HepG2 (cell line): ENCODE data around the gene RBCK1. TPM values are rescaled to one million over a fixed set of nuclear protein-coding genes. Genes with fewer than 3 reads are reported as not detected.
A peak's percentile ranks its signal among the peaks of the same experiment; 100 is the strongest.

Experiments
- ERF ChIP-seq: IDR thresholded peaks from 2 replicates; pipeline ENCODE4 v1.6.1; 2018; ENCODE audit warnings: missing biosample characterization, missing genetic modification reagents
- MXI1 ChIP-seq: IDR thresholded peaks from 3 replicates; pipeline ENCODE4 v1.6.1; 2012; ENCODE audit warnings: low read depth, low read length, inconsistent platforms, borderline replicate concordance
- RARG ChIP-seq: sonication (generic); formaldehyde crosslinking; IDR thresholded peaks from 2 replicates; pipeline ENCODE4 v1.4.0; 2020; ENCODE audit warnings: low read depth, mild to moderate bottlenecking, missing genetic modification reagents
- ZFP37 ChIP-seq: sonication (generic); formaldehyde crosslinking; IDR thresholded peaks from 2 replicates; pipeline ENCODE4 v1.4.0; 2020; ENCODE audit warnings: missing genetic modification reagents, borderline replicate concordance
- ZNF225 ChIP-seq: sonication (generic); formaldehyde crosslinking; IDR thresholded peaks from 2 replicates; pipeline ENCODE4 v1.4.0; 2020; ENCODE audit warnings: mild to moderate bottlenecking, missing genetic modification reagents
- ZNF230 ChIP-seq: sonication (generic); formaldehyde crosslinking; IDR thresholded peaks from 2 replicates; pipeline ENCODE4 v1.4.0; 2020; ENCODE audit warnings: mild to moderate bottlenecking, missing genetic modification reagents
- ZNF34 ChIP-seq: sonication (generic); formaldehyde crosslinking; IDR thresholded peaks from 2 replicates; pipeline ENCODE4 v1.4.0; 2020; ENCODE audit warnings: mild to moderate bottlenecking, missing genetic modification reagents, borderline replicate concordance
- ZNF350 ChIP-seq: sonication (generic); formaldehyde crosslinking; IDR thresholded peaks from 2 replicates; pipeline ENCODE4 v1.4.0; 2020; ENCODE audit warnings: mild to moderate bottlenecking, low read depth, missing genetic modification reagents, borderline replicate concordance
- ZNF451 ChIP-seq: sonication (generic); formaldehyde crosslinking; IDR thresholded peaks from 2 replicates; pipeline ENCODE4 v1.5.0; 2020; ENCODE audit warnings: mild to moderate bottlenecking, missing genetic modification reagents
- polyA plus RNA-seq, 8 experiments: library from polyadenylated mRNA; depleted of rRNA in 3 of 8; stranded (reverse) in 7 of 8; unstranded in 1 of 8; fragments of >200 nt; fragmentation: Illumina TruSeq in 4 of 8; extraction: Trizol in 4 of 8; gene quantifications; 2 replicates each; pipeline versions ENCODE4 v1.2.1 to v1.2.3, GENCODE V29; 2011 to 2016; ENCODE audit warnings: low read depth in 4 of 8, missing spikeins in 1 of 8, mixed read lengths in 1 of 8; ENCODE audit not compliant: insufficient read depth in 1 of 8
- total RNA-seq, 5 experiments: library from RNA; depleted of rRNA; stranded (reverse); fragments of >200 nt; fragmentation: Illumina TruSeq; extraction: Trizol; gene quantifications; 2 replicates each; pipeline ENCODE4 v1.2.3, GENCODE V29; 2016; ENCODE audit warnings: low read depth in 1 of 5
- TF ChIP-seq, protein P1 (sequence below): sonication (generic); formaldehyde crosslinking; IDR thresholded peaks from 2 replicates; pipeline ENCODE4 v1.4.0; 2020; ENCODE audit warnings: mild to moderate bottlenecking, missing genetic modification reagents
- TF ChIP-seq, protein P2 (sequence below): sonication (generic); formaldehyde crosslinking; IDR thresholded peaks from 2 replicates; pipeline ENCODE4 v1.5.0; 2020; ENCODE audit warnings: mild to moderate bottlenecking, low read depth, missing genetic modification reagents, borderline replicate concordance
- TF ChIP-seq, protein P3 (sequence below): sonication (generic); formaldehyde crosslinking; IDR thresholded peaks from 2 replicates; pipeline ENCODE4 v1.4.0; 2020; ENCODE audit warnings: mild to moderate bottlenecking, missing genetic modification reagents
- TF ChIP-seq, protein P4 (sequence below): IDR thresholded peaks from 2 replicates; pipeline ENCODE4 v1.4.0; 2020; ENCODE audit warnings: mild to moderate bottlenecking, missing genetic modification reagents
- TF ChIP-seq, protein P5 (sequence below): sonication (generic); formaldehyde crosslinking; conservative IDR thresholded peaks from 2 replicates; pipeline ENCODE4 v1.4.0; 2020; ENCODE audit warnings: missing genetic modification reagents
- TF ChIP-seq, protein P6 (sequence below): sonication (generic); formaldehyde crosslinking; IDR thresholded peaks from 2 replicates; pipeline ENCODE4 v1.4.0; 2020; ENCODE audit warnings: mild to moderate bottlenecking, missing genetic modification reagents

RBCK1 gene
- total and polyA plus RNA-seq, 2 of the 13 experiments (the other 11 are each of a cell fraction or from before 2014, with no cell fraction given), result 149 to 215 TPM

DNA sequence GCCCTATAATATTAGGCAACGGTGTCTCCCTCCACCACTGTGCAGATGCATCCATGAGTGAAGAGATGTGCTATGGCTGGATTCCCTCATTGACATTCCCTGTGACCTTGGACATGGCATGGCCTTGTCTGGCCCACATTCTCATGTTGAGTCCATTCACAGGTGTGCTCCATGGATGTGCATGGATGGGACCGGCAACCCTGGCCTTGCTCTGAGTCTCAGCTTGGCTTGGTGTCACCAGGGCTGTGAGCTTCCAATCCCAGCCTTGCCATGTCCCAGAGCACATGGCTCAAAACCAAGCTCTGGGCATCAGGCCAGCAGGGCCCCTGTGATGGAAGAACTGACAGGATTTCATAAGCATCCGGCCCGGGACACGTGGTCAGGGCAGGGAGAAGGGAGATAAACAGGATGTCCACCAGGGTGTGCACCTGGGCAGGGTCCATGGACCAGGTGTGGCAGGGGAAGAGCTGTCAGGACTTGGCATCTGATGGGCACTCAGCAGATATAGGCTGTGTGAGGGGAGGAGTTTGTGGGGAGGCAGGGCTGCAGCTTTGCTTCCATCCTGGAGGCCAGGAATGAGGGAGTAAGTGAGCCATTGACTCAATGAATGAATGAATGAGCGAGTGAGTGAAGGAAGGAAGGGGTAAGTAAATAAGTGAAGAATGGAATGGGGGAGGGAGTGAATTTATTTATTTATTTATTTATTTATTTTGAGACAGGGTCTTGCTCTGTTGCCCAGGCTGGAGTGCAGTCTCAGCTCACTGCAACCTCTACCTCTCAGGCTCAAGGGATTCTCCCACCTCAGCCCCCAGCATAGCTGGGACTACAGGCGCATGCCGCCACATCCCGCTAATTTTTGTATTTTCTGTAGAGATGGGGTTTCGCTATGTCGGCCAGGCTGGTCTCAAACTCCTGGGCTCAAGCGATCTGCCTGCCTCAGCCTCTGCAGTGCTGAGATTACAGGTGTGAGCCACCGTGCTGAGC, 45.5 kb upstream of the RBCK1 start (continued):
- TF ChIP-seq, protein P1, sequence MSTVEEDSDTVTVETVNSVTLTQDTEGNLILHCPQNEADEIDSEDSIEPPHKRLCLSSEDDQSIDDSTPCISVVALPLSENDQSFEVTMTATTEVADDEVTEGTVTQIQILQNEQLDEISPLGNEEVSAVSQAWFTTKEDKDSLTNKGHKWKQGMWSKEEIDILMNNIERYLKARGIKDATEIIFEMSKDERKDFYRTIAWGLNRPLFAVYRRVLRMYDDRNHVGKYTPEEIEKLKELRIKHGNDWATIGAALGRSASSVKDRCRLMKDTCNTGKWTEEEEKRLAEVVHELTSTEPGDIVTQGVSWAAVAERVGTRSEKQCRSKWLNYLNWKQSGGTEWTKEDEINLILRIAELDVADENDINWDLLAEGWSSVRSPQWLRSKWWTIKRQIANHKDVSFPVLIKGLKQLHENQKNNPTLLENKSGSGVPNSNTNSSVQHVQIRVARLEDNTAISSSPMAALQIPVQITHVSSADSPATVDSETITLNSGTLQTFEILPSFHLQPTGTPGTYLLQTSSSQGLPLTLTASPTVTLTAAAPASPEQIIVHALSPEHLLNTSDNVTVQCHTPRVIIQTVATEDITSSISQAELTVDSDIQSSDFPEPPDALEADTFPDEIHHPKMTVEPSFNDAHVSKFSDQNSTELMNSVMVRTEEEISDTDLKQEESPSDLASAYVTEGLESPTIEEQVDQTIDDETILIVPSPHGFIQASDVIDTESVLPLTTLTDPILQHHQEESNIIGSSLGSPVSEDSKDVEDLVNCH (CRISPR knock-in tag), result 0 out of 2 replicates have a peak, but pooled peaks have one; percentile 86
- TF ChIP-seq RARG (CRISPR knock-in tag), result no peak
- peak; percentile 98; the same call in 1 of the 2 replicates for TF ChIP-seq ZNF225 (CRISPR knock-in tag)
- peak; percentile 100 for TF ChIP-seq ZNF350 (CRISPR knock-in tag)
- TF ChIP-seq ZNF230 (CRISPR knock-in tag), result peak; percentile 99
- peak; percentile 98 for TF ChIP-seq ZNF34 (CRISPR knock-in tag)
- TF ChIP-seq, protein P2, sequence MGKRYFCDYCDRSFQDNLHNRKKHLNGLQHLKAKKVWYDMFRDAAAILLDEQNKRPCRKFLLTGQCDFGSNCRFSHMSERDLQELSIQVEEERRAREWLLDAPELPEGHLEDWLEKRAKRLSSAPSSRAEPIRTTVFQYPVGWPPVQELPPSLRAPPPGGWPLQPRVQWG, result no peak
- TF ChIP-seq, protein P3, sequence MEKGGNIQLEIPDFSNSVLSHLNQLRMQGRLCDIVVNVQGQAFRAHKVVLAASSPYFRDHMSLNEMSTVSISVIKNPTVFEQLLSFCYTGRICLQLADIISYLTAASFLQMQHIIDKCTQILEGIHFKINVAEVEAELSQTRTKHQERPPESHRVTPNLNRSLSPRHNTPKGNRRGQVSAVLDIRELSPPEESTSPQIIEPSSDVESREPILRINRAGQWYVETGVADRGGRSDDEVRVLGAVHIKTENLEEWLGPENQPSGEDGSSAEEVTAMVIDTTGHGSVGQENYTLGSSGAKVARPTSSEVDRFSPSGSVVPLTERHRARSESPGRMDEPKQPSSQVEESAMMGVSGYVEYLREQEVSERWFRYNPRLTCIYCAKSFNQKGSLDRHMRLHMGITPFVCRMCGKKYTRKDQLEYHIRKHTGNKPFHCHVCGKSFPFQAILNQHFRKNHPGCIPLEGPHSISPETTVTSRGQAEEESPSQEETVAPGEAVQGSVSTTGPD, result peak; percentile 87; the same call in 1 of the 2 replicates
- TF ChIP-seq ZNF451 (CRISPR knock-in tag), result peak; percentile 94; the same call in 1 of the 2 replicates
- TF ChIP-seq, protein P4, sequence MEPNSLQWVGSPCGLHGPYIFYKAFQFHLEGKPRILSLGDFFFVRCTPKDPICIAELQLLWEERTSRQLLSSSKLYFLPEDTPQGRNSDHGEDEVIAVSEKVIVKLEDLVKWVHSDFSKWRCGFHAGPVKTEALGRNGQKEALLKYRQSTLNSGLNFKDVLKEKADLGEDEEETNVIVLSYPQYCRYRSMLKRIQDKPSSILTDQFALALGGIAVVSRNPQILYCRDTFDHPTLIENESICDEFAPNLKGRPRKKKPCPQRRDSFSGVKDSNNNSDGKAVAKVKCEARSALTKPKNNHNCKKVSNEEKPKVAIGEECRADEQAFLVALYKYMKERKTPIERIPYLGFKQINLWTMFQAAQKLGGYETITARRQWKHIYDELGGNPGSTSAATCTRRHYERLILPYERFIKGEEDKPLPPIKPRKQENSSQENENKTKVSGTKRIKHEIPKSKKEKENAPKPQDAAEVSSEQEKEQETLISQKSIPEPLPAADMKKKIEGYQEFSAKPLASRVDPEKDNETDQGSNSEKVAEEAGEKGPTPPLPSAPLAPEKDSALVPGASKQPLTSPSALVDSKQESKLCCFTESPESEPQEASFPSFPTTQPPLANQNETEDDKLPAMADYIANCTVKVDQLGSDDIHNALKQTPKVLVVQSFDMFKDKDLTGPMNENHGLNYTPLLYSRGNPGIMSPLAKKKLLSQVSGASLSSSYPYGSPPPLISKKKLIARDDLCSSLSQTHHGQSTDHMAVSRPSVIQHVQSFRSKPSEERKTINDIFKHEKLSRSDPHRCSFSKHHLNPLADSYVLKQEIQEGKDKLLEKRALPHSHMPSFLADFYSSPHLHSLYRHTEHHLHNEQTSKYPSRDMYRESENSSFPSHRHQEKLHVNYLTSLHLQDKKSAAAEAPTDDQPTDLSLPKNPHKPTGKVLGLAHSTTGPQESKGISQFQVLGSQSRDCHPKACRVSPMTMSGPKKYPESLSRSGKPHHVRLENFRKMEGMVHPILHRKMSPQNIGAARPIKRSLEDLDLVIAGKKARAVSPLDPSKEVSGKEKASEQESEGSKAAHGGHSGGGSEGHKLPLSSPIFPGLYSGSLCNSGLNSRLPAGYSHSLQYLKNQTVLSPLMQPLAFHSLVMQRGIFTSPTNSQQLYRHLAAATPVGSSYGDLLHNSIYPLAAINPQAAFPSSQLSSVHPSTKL (CRISPR knock-in tag), result peak; percentile 98
- TF ChIP-seq, protein P5, sequence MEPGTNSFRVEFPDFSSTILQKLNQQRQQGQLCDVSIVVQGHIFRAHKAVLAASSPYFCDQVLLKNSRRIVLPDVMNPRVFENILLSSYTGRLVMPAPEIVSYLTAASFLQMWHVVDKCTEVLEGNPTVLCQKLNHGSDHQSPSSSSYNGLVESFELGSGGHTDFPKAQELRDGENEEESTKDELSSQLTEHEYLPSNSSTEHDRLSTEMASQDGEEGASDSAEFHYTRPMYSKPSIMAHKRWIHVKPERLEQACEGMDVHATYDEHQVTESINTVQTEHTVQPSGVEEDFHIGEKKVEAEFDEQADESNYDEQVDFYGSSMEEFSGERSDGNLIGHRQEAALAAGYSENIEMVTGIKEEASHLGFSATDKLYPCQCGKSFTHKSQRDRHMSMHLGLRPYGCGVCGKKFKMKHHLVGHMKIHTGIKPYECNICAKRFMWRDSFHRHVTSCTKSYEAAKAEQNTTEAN (CRISPR knock-in tag), result peak; percentile 99
- TF ChIP-seq ZFP37, result peak; percentile 99; the same call in 1 of the 2 replicates
- TF ChIP-seq, protein P6, sequence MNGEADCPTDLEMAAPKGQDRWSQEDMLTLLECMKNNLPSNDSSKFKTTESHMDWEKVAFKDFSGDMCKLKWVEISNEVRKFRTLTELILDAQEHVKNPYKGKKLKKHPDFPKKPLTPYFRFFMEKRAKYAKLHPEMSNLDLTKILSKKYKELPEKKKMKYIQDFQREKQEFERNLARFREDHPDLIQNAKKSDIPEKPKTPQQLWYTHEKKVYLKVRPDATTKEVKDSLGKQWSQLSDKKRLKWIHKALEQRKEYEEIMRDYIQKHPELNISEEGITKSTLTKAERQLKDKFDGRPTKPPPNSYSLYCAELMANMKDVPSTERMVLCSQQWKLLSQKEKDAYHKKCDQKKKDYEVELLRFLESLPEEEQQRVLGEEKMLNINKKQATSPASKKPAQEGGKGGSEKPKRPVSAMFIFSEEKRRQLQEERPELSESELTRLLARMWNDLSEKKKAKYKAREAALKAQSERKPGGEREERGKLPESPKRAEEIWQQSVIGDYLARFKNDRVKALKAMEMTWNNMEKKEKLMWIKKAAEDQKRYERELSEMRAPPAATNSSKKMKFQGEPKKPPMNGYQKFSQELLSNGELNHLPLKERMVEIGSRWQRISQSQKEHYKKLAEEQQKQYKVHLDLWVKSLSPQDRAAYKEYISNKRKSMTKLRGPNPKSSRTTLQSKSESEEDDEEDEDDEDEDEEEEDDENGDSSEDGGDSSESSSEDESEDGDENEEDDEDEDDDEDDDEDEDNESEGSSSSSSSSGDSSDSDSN (CRISPR knock-in tag), result peak; percentile 93
- peak; percentile 100 for TF ChIP-seq MXI1
- TF ChIP-seq ERF (CRISPR knock-in tag), result peak; percentile 100
